PFSK-1 (cell line): ENCODE data around the gene IKZF1.

Experiments
- FOXP2 ChIP-seq: optimal IDR thresholded peaks from 2 replicates; pipeline ENCODE3; 2011; ENCODE audit warnings: borderline replicate concordance, control low read depth, inconsistent platforms; ENCODE audit not compliant: insufficient read depth; ENCODE audit errors: extremely low read length, extremely low read depth
- POLR2AphosphoS5 ChIP-seq: IDR thresholded peaks from 2 replicates; pipeline ENCODE4 v1.6.1; 2012; ENCODE audit warnings: low read depth, mild to moderate bottlenecking, control low read depth, low read length, moderate library complexity
- REST ChIP-seq, 2 experiments: IDR thresholded peaks; 2 replicates each; pipeline versions ENCODE4 v1.6.1 to v1.8.0; 2011 to 2012; ENCODE audit warnings: low read depth in 2 of 2, low read length in 2 of 2, control low read depth in 1 of 2, inconsistent platforms in 1 of 2, mild to moderate bottlenecking in 1 of 2, moderate library complexity in 1 of 2; ENCODE audit not compliant: insufficient read depth in 1 of 2
- SIN3A ChIP-seq: IDR thresholded peaks from 2 replicates; pipeline ENCODE4 v1.6.1; 2012; ENCODE audit warnings: mild to moderate bottlenecking, low read length, moderate library complexity, borderline replicate concordance; ENCODE audit not compliant: insufficient read depth
- TAF1 ChIP-seq: IDR thresholded peaks from 2 replicates; pipeline ENCODE4 v1.6.1; 2012; ENCODE audit warnings: low read length, control low read depth, borderline replicate concordance; ENCODE audit not compliant: insufficient read depth

Gene IKZF1

GRCh38 chr7:50428911-50429310 is 124.4 kb downstream of the IKZF1 start:
- no peak for TF ChIP-seq TAF1
- TF ChIP-seq REST (IDR thresholded peaks at IDR 0.05; ENCODE audit: insufficient read depth in 1 of 2, low read depth in 2 of 2, low read length in 2 of 2) = no peak
- TF ChIP-seq SIN3A = no peak
- TF ChIP-seq FOXP2 = no peak
- TF ChIP-seq POLR2AphosphoS5 = no peak

- TF ChIP-seq POLR2AphosphoS5 (no peak), FOXP2 (no peak), TAF1 (no peak), SIN3A (no peak), REST (IDR thresholded peaks at IDR 0.05; ENCODE audit: insufficient read depth in 1 of 2, low read depth in 2 of 2, low read length in 2 of 2) (no peak)
Observed at GRCh38 chr7:50431316-50431715, 126.8 kb downstream of the IKZF1 start.

- TF ChIP-seq TAF1 = no peak
- TF ChIP-seq REST (IDR thresholded peaks at IDR 0.05; ENCODE audit: insufficient read depth in 1 of 2, low read depth in 2 of 2, low read length in 2 of 2) = no peak
Observed at GRCh38 chr7:50431722-50432305, 127.3 kb downstream of the IKZF1 start.

GRCh38 chr7:50436133-50436806 is 131.8 kb downstream of the IKZF1 start:
- TF ChIP-seq TAF1 (no peak), REST (IDR thresholded peaks at IDR 0.05; ENCODE audit: insufficient read depth in 1 of 2, low read depth in 2 of 2, low read length in 2 of 2) (no peak), SIN3A (no peak), POLR2AphosphoS5 (no peak), FOXP2 (no peak)

GRCh38 chr7:50446542-50446960 is 142.0 kb downstream of the IKZF1 start:
- TF ChIP-seq POLR2AphosphoS5 (no peak), REST (IDR thresholded peaks at IDR 0.05; ENCODE audit: insufficient read depth in 1 of 2, low read depth in 2 of 2, low read length in 2 of 2) (no peak), FOXP2 (no peak), TAF1 (no peak), SIN3A (no peak)
